Measurements from ENCODE around the gene EPHA4. TPM values are rescaled to one million over a fixed set of nuclear protein-coding genes. Genes with fewer than 3 reads are reported as not detected.

The EPHA4 gene
- total and polyA plus RNA-seq, 12 donors: 3.4 to 51.3 (median 18.6) TPM

DNA sequence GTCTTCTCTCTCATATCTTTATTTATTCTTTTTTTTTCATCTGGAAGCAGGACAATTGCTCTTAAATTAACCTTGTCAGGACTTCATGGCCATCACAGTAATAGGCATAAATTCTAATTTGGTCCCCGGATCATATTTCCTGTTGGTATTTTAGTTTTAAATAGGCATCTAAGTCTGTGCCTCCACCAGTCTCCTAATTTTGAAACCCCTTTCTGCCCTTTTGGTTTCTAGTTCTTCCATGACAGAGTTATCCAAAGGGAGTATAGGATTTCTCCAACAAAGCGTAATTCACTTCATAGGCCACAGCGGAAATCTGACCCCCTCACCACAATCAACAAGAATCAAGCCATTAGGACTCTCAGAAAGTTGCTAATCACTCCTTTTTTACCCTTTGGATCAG is 3.8 kb downstream of the EPHA4 start:
- DNase-seq: no peak
- 86 to 94% methylated on average over 3 of the region's 3 CpGs for WGBS, 2 donors
- peaks cover 0 to 61% (median 7%) of the 10 kb centered on the region in 7 donors for H3K27me3 ChIP-seq
- TF ChIP-seq, protein P1, sequence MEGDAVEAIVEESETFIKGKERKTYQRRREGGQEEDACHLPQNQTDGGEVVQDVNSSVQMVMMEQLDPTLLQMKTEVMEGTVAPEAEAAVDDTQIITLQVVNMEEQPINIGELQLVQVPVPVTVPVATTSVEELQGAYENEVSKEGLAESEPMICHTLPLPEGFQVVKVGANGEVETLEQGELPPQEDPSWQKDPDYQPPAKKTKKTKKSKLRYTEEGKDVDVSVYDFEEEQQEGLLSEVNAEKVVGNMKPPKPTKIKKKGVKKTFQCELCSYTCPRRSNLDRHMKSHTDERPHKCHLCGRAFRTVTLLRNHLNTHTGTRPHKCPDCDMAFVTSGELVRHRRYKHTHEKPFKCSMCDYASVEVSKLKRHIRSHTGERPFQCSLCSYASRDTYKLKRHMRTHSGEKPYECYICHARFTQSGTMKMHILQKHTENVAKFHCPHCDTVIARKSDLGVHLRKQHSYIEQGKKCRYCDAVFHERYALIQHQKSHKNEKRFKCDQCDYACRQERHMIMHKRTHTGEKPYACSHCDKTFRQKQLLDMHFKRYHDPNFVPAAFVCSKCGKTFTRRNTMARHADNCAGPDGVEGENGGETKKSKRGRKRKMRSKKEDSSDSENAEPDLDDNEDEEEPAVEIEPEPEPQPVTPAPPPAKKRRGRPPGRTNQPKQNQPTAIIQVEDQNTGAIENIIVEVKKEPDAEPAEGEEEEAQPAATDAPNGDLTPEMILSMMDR (IDR thresholded peaks at IDR 0.05): no peak
- no peak for ATAC-seq
- no peak overlapping the region for H3K27ac ChIP-seq
- H3K4me3 ChIP-seq: no peak overlapping the region
- intact Hi-C loops (cut with DNase I): loop anchor here in 2 of 10 donors (10.0 kb wide), 2 partner anchors 93 to 123 kb away; no protein-coding TSS in a partner anchor
- H3K4me1 ChIP-seq: peaks cover 0 to 60% (median 32%) of the 10 kb centered on the region in 9 donors
- peaks cover 0 to 14% (median 0%) of the 10 kb centered on the region in 9 donors for H3K36me3 ChIP-seq
- H3K9me3 ChIP-seq: no peaks in the 10 kb centered on the region

- intact Hi-C loops (cut with DNase I): loop anchor here in 2 of 10 donors (10.0 kb wide), 2 partner anchors 93 to 123 kb away; no protein-coding TSS in a partner anchor
- ATAC-seq: no peak
- no peak overlapping the region for H3K27ac ChIP-seq
These were observed 4.3 kb downstream of the EPHA4 start for GRCh38 chr2:221567809-221568208.

GRCh38 chr2:221567231-221567760 is 4.8 kb downstream of the EPHA4 start:
- H3K36me3 ChIP-seq: peaks cover 0 to 20% (median 0%) of the 10 kb centered on the region in 9 donors
- H3K4me3 ChIP-seq: no peak overlapping the region
- H3K9me3 ChIP-seq: no peaks in the 10 kb centered on the region
- WGBS, 2 donors: 74 to 81% methylated on average over 3 of the region's 3 CpGs
- TF ChIP-seq, protein P1 (IDR thresholded peaks at IDR 0.05): no peak
- H3K27ac ChIP-seq: no peak overlapping the region
- peaks cover 0 to 51% (median 7%) of the 10 kb centered on the region in 7 donors for H3K27me3 ChIP-seq
- DNase-seq: no peak
- intact Hi-C loops (cut with DNase I): loop anchor here in 2 of 10 donors (10.0 kb wide), 2 partner anchors 92 to 122 kb away; no protein-coding TSS in a partner anchor
- peaks cover 0 to 69% (median 30%) of the 10 kb centered on the region in 9 donors for H3K4me1 ChIP-seq
- no peak for ATAC-seq

More at GRCh38 chr2:221567809-221568208, 4.3 kb downstream of the EPHA4 start:
- peaks cover 0 to 64% (median 30%) of the 10 kb centered on the region in 9 donors for H3K4me1 ChIP-seq
- WGBS, 2 donors: 86 to 89% methylated on average over 1 of the region's 1 CpG
- TF ChIP-seq, protein P1 (IDR thresholded peaks at IDR 0.05): no peak
- H3K27me3 ChIP-seq: peaks cover 0 to 56% (median 7%) of the 10 kb centered on the region in 7 donors
- no peak for DNase-seq
- H3K4me3 ChIP-seq: no peak overlapping the region
- H3K9me3 ChIP-seq: no peaks in the 10 kb centered on the region
- peaks cover 0 to 19% (median 0%) of the 10 kb centered on the region in 9 donors for H3K36me3 ChIP-seq

GRCh38 chr2:221563270-221563985 is 8.7 kb downstream of the EPHA4 start:
- TF ChIP-seq, protein P1 (IDR thresholded peaks at IDR 0.05): no peak
- peaks cover 0 to 14% (median 2%) of the 10 kb centered on the region in 7 donors for H3K27me3 ChIP-seq
- 92 to 94% methylated on average over 14 of the region's 14 CpGs for WGBS, 2 donors
- intact Hi-C loops (cut with DNase I): loop anchor here in 3 of 10 donors (5.0 to 10.0 kb wide), 3 partner anchors 89 to 436 kb away; no protein-coding TSS in a partner anchor
- ATAC-seq (no peak), DNase-seq (no peak)
- H3K27ac ChIP-seq: no peak overlapping the region
- H3K4me1 ChIP-seq: peaks cover 0 to 80% (median 14%) of the 10 kb centered on the region in 9 donors
- H3K36me3 ChIP-seq: peaks cover 0 to 19% (median 0%) of the 10 kb centered on the region in 9 donors
- no peaks in the 10 kb centered on the region for H3K9me3 ChIP-seq
- no peak overlapping the region for H3K4me3 ChIP-seq
